Activated CD4-positive, CD25-positive, alpha-beta regulatory T cell (primary cell): ENCODE measurements around the gene ADGRL4.
"Not testable (repeated sequence)": the region's sequence is repeated elsewhere in the genome, so short reads cannot be mapped to it uniquely, and the experiment has no call there.

Source experiments
- DNase-seq, 4 experiments: peaks; one replicate each; lab custom pipeline; 2025; lab: John Stamatoyannopoulos, UW

ADGRL4 gene

GRCh38 chr1:78918157-78918556 is 88.4 kb downstream of the ADGRL4 start:
- DNase-seq: no peak

- no peak for DNase-seq
These were observed 89.5 kb downstream of the ADGRL4 start for GRCh38 chr1:78916986-78917385.

DNA sequence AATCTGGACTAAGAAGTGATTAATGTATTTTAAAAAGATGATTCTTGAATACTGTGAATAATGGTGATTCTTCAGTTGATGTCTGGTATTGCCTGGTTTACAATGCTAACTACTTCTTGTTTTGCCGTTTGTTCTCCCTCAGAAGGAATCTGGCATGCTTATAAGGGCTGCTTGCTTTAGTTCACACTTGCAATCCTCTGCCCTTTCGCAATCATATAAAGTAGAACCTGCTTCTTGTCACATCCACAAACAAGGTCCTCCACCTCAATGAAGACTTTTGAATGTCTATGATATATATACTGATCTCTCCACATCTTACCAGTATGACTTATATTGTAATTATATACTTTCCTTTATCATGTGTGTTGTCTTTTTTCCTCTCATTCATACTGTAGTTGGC is 92.6 kb downstream of the ADGRL4 start:
- DNase-seq: no peak

DNA sequence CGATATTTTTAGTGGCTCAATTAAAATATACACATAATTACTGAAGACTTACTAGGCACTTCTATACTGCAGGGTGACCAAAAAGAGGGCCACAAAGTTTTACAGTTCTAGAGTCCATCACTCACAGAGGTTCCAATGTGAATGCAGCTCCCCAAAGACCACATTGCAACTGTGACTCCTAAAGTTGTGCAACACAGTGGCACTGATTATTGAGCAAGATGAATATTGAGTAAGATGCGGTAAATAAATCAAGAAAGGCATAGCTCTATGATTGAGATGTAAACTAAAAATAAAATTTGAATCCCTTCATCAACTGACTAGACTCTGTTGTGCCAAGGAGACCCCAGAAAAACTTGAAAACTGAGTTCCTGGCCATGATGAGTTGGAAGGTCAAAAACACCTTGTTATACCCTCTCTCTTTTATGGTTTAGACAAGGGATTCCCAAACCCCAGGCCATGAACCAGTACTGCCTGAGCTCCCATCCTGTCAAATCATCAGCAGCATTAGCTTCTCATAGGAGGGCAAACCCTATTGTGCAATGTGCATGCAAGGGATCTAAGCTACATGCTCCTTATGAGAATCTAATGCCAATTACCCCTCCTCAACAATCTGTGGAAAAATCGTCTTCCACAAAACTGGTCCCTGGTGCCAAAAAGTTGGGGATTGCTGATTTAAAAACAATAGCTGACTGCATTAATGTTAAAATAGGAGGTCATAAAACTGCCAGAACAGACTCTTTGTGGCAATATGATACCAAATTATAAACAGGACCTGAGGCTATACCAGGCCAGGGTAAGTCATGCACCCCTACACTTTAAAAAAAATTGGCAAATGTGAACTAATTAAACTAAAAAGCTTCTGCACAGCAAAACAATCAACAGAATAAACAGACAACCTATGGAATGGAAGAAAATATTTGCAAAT is 94.3 kb downstream of the ADGRL4 start:
- DNase-seq: no peak

DNA sequence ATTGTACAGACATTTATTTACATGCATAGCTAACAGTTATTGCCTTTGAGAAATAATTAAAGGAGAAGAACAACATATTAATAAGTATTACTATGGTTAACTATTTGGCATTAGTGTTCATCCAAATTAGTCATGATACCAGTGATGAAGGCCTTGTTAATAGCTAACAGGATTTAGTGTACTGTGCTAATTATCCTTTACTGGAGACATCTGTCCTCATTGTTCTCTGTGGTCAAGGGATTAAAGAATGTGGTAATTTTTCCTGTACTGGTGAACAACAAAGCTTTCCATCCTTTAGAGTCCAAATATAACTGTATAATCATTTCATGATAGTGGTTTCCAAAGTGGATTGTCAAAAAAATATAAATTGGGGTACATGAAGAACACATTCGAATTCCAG is 103.9 kb downstream of the ADGRL4 start:
- DNase-seq: no peak

- no peak for DNase-seq
These were observed 111.7 kb downstream of the ADGRL4 start for GRCh38 chr1:78894811-78895210.

- no peak for DNase-seq
These were observed 114.2 kb downstream of the ADGRL4 start for GRCh38 chr1:78892260-78892840.

DNA sequence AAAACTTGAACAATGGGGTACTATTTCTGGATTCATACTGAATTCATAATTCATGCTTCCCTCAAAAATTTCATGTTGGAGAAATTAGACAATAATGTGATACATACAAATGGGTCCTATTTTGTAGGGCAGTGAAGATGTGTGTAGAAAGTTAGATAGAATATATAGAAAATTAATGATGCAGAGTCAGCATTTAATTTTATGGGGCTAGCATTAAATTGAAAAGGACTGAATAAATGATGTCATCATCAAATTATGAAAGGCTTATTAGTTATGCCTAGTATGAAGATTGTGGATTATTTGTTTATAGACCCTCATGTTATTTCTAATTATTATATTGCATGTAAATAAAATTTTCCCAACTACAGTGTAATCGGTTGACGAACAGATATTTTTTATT is 119.1 kb downstream of the ADGRL4 start:
- DNase-seq: no peak

DNA sequence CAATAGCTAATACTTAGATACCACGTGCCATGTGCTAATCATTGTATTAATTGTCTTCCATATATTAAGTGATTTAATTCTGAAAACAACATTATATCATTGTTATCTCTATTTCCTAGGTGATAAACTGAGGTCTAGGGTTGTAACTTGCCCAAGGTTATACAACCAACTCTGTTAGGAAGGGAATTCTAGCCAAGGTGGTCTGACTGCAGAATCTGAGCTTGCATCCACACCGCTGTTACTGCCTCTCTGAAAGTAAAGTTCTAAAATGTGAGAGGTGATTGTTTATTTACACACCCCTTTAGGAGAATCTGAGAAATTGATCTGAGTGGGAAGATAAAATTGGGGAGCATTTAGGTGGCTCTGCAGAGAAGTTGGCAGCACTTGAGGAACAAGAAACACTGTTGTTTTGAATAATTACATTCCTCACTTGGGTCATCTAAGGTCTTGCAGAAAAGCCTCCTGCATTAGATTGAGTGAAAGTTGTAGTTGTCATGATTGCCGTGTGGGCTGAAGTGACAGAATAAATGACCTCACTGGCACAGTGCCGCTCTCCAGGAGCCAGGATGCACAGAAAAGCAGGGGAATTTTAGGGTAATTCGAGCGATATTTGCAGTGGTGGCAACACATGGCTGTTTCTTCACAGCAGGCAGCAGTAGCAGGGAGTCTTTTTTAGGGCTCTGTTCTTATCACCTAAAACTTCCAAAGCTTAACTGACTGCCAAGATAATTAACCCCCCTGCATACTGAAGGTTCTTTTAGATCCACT is 121.7 kb downstream of the ADGRL4 start:
- no peak for DNase-seq

GRCh38 chr1:78880223-78880622 is 126.3 kb downstream of the ADGRL4 start:
- no peak for DNase-seq

DNA sequence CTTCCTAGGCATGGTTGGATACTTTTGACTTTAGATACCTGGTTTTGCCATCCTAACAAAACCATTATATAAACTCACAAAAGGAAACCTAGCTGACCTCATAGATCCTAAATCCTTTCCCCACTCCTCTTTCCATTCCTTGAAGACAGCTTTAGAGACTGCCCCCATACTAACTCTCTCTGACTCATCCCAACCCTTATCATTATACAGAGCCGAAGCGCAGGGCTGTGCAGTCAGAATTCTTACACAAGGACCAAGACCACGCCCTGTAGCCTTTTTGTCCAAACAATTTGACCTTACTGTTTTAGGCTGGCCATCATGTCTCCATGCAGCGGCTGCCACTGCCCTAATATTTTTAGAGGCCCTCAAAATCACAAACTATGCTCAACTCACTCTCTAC is 130.5 kb downstream of the ADGRL4 start:
- DNase-seq: not testable (repeated sequence)

GRCh38 chr1:78872801-78873200 is 133.7 kb downstream of the ADGRL4 start:
- DNase-seq: not testable (repeated sequence)

DNA sequence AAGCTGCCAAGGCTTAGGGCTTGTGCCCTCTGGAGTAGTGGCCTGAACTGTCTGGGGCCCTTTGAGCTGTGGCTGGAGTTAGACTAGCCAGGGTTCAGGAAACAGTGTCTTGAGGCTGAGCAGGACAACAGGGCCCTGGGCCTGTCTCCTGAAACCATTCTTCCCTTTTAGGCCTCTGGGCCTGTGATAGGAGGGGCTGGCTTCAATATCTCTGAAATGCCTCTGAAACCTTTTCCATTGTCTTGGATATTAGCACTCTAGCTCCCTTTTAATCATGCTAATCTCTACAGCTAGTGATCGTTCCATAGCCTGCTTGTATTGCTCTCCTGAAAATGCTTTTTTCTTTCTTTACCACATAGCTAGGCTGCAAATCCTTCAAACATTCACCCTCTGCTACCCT is 135.3 kb downstream of the ADGRL4 start:
- DNase-seq: no peak

DNA sequence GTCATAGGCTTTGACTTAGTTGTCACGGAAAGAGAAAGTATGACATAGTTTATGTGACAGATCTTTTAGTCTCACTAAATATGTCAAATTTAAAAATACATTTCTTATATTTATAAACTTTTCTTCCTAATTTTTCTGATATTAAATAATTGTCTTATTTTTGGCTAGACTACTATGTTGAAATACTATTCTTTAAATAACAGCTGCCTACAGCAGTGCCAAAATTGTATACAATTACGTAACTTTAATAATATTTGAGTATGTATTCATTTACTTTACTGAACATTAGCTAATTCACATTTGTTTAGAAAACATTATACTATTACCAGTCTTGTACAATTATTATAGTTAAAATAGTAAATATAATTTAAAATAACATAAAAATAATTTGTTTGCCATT is 137.4 kb downstream of the ADGRL4 start:
- no peak for DNase-seq

DNA sequence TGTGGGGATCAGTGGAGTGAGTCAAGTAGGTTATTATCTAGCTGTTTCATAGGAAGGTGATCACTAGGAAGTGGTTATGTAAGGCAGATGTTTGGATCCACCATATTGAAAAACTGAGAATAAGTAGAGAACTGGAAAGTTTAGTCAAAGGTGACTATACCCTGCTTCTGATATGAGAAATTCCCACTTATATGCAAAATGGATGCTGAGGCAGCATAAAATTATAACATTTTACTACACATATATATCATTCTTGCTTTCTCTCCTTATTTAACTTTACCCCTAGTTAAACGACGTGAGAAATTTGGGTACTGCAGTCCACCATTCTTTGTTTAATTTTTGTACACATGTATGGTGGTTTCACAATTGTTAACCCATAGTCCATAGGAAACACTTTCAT is 142.4 kb downstream of the ADGRL4 start:
- no peak for DNase-seq

- DNase-seq: no peak
These were observed 150.4 kb downstream of the ADGRL4 start for GRCh38 chr1:78856096-78856495.

DNA sequence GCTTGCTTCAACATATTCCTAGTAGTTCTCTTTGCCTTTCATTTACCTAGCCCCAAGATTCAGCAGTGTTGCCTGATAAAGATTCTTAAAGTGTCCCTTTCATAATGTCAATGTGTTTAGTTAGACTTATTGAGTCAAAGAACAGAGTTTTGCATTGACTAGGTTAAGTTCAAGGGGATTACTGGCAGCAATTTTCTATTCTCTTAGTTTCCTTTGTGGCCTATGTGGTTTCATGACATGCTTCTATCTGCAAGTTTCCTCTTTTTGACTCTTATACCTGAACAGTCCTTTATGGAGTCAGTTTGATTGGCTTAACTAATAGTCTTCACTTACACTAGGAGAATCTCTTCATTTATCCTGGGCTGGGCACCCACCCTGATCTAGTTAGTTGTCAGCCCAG is 151.3 kb downstream of the ADGRL4 start:
- no peak for DNase-seq

DNA sequence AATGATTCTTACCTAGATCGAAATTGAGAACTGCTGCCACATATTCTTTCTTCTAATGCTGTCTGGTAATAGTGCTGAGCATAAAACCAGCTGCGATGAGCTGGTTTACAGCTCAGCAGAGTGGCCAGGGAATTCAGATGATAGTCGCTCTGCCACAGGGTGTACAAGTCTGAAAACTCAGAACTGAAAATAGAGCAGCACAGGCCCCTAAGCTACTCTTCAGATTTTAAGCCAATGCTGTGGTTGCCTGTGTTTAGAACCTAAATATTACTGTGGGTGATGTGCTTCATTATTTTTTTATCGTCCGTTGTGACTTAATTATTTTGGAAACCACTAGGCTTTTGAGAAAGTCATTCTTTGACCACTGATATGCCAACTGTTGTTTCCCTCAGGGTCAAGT is 152.0 kb downstream of the ADGRL4 start:
- DNase-seq: no peak

GRCh38 chr1:78843546-78843945 is 163.0 kb downstream of the ADGRL4 start:
- DNase-seq: no peak

- no peak for DNase-seq
These were observed 163.4 kb downstream of the ADGRL4 start for GRCh38 chr1:78843111-78843510.

- DNase-seq: no peak
These were observed 165.9 kb downstream of the ADGRL4 start for GRCh38 chr1:78840453-78841271.
